GM21619 (cell line): ENCODE measurements around the gene SPATA6.
"Not testable (repeated sequence)": the region's sequence is repeated elsewhere in the genome, so short reads cannot be mapped to it uniquely, and the experiment has no call there.

Source experiments
- ATAC-seq: cut with Tn5 transposase; IDR thresholded peaks from one replicate; pipeline ENCODE4 v1.9.1; 2021; ENCODE audit not compliant: unreplicated experiment

SPATA6 gene

DNA sequence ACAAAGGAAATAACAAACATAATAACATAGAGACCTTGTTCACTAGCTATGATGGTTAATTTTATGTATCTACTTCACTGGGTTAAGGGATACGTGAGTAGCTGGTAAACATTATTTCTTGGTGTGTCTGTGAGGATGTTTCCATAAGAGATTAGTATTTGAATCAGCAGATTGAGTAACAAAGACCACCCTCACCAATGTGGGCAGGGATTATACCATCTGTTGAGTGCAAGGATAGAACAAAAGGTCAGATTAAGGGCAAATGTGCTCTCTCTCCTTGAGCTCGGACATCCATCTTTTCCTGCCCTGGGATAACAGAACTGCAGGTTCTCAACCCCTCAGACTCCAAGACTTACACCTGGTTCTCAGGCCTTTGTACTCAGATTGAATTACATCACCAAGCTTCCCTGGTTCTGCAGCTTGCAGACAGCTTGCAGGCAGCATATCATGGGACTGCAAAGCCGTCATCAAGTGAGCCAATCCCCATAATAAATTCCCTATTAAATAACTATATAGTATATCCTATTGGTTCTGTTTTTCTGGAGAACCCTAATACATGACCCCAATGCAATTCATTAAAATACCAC lies 9.2 kb downstream of the SPATA6 start:
- no peak for ATAC-seq

DNA sequence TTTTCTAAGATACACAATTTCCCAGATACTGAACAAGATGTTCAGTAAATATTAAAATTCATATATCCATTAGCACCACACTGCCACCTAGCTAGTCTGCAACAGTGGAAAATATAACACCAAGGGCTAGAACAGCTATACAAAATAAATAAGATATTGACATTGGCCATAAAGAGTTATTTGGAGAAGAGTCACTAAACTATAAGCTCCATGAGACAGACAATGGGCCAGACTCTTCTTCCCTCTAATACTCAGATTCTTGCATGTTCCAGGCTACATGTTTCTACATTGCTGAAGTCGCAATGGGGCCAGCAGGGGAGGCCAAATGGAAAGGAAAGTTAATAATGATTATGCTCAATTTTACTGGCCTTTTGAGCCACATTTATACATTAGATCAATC lies 21.5 kb downstream of the SPATA6 start:
- ATAC-seq, result no peak

DNA sequence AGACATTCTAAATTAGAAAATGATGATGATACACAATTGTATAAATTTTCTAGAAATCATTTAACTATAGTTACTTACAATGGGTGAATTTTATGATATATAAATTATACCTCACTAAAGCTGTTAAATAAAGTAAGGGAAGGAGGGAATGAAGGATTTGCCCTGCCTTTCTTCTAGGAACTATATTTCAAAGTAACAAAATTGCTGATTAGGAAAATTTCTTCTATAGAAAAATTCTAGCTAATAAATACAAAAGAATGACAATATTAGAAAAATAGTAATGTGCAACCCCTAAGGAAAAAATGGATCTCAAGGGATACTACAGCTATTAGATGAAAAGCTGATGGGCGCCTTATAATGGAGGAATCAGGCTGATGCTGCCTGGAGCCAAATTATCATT lies 23.1 kb downstream of the SPATA6 start:
- no peak for ATAC-seq

DNA sequence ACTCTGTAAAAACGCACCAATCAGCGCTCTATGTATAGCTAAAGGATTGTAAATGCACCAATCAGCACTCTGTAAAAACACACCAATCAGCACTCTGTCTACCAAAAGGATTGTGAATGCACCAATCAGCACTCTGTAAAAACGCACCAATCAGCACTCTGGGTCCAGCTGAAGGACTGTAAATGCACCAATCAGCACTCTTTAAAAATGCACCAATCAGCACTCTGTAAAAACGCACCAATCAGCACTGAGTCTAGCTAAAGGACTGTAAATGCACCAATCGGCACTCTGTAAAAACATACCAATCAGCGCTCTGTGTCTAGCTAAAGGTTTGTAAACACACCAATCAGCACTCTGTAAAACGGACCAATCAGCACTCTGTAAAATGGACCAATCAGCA lies 27.8 kb downstream of the SPATA6 start:
- ATAC-seq, result not testable (repeated sequence)

- no peak for ATAC-seq
Measured at GRCh38 chr1:48442864-48443619, 29.0 kb downstream of the SPATA6 start.

- ATAC-seq, result not testable (repeated sequence)
Measured at GRCh38 chr1:48440786-48441185, 31.2 kb downstream of the SPATA6 start.

DNA sequence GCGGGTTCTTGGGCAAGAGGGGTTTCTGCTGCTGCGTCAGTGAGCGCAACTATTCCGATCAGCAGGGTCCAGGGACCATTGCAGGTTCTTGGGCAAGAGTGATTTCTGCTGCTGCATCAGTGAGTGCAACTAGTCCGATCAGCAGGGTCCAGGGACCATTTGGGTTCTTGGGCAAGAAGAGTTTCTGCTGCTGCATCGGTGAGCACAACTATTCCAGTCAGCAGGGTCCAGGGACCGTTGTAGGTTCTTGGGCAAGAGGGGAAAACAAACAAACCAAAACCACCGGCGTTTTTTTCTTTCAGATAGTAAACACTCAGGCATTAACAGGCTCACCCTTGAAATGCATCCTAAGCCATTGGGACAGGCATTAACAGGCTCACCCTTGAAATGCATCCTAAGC lies 32.6 kb downstream of the SPATA6 start:
- ATAC-seq, result no peak

- not testable (repeated sequence) for ATAC-seq
Measured at GRCh38 chr1:48437379-48437778, 34.6 kb downstream of the SPATA6 start.

DNA sequence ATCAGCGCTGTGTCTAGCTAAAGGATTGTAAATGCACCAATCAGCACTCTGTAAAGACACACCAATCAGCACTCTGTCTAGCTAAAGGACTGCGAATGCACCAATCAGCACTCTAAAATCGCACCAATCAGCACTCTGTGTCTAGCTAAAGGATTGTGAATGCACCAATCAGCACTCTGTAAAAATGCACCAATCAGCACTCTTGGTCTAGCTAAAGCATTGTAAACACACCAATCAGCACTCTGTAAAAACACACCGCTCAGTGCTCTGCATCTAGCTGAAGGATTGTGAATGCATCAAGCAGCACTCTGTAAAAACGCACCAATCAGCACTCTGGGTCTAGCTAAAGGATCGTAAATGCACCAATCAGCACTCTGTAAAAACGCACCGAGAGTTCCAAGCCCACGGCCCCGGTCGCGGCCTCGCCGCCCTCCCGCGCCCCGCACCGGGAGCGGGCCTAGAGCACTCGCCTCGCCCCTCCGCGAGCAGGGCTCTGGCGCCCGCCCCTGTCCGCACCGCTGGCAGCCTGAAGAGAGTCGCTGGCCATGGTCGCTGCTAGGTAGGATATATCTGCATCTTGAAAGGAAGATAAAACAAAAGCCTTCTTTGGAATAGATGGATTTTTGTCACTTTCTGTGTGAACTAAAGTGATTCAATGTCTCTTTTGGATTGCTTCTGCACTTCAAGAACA lies 36.5 kb downstream of the SPATA6 start:
- ATAC-seq, result not testable (repeated sequence)

- no peak for ATAC-seq
Measured at GRCh38 chr1:48430832-48431231, 41.2 kb downstream of the SPATA6 start.

DNA sequence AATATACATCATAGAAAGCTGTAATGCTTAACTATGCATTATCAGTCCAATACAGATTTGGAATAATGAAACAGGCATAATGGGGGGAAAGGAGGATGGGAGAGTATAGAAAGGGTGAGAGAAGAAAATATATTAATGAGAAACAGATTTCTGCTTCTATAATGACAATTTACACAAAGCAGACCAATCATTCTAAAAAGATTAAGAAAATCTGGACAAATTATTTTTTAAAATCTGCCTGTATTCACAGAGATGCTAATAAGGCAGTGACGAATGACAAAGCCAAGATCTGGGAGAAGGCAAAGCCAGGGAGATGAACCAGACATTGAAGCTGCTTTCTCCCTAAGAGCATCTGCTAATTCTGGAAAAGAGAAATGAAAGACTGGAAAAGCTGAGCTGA lies 50.0 kb downstream of the SPATA6 start:
- ATAC-seq, result no peak

GRCh38 chr1:48418742-48419141 lies 53.3 kb downstream of the SPATA6 start:
- ATAC-seq, result no peak

- no peak for ATAC-seq
Measured at GRCh38 chr1:48415050-48415449, 57.0 kb downstream of the SPATA6 start.

GRCh38 chr1:48414264-48414663 lies 57.7 kb downstream of the SPATA6 start:
- ATAC-seq, result no peak

DNA sequence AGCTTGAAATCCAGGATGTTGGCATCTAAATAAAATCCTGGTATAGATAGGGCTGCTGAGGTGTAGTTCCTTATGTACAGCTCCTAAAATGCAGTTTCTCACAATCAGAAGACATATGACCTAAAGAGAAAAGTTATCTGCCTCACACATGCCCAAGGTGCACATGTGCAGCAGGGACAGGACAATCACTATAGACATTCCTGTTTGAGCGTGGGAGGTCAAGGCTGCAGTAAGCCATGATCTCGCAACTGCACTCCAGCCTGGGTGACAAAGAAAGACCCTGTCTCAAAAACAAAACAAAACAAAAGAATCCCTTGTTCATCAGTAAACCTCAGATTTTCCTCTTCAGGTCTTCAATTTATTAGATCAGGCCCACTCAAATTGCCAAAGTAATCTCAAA lies 66.1 kb downstream of the SPATA6 start:
- no peak for ATAC-seq

GRCh38 chr1:48405400-48405799 lies 66.6 kb downstream of the SPATA6 start:
- ATAC-seq, result no peak

- no peak for ATAC-seq
Measured at GRCh38 chr1:48402599-48402998, 69.4 kb downstream of the SPATA6 start.

GRCh38 chr1:48396208-48396607 lies 75.8 kb downstream of the SPATA6 start:
- no peak for ATAC-seq

DNA sequence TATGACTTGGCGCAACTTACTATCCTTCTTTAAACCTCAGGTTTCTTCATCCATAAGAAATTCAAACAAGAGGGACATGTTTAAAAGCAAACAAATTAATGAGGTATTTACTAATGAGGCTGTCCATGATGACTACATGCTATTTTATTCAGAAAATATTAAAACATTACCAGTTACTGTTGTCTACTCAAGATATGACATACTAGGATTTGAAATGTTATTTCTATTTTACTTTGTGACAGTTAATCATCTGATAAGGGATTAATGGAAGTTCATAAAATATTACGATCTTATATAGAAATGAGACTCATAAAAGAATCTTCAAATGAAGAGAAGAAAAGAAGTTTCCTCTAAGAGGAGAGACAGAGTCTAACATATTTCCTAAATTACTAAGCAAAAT lies 80.1 kb downstream of the SPATA6 start:
- no peak for ATAC-seq

- ATAC-seq, result no peak
Measured at GRCh38 chr1:48387409-48387808, 84.6 kb downstream of the SPATA6 start.

GRCh38 chr1:48374785-48375184 lies 97.2 kb downstream of the SPATA6 start:
- no peak for ATAC-seq

DNA sequence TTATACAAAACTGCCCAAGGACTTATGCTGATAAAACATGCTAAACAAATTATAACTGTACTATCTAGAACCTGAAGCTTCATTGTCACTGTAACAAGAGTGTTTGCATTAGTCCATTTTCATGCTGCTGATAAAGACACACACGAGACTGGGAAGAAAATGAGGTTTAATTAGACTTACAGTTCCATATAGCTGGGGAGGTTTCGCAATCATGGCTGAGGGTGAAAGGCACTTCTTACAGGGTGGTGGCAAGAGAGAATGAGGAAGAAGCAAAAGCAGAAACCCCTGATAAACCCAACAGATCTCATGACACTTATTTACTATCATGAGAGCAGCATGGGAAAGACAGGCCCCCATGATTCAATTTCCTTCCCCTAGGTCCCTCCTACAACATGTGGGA lies 100.4 kb downstream of the SPATA6 start:
- ATAC-seq, result no peak
